Astrocyte of the cerebellum (primary cell): ENCODE measurements around the gene NOS2.
"Not testable (repeated sequence)": the region's sequence is repeated elsewhere in the genome, so short reads cannot be mapped to it uniquely, and the experiment has no call there.

ENCODE experiments used
- DNase-seq: peaks from one replicate; pipeline ENCODE4 v3.0.0-alpha.2; 2011; ENCODE audit warnings: low read depth
- H3K4me3 ChIP-seq: 2 replicates; pipeline ENCODE4 v1.5.1; 2011; ENCODE audit warnings: mild to moderate bottlenecking, low read depth, low read length, moderate library complexity
- CTCF ChIP-seq: IDR thresholded peaks from 2 replicates; pipeline ENCODE4 v1.5.1; 2012; ENCODE audit warnings: low read length, low read depth, moderate library complexity, mild to moderate bottlenecking; ENCODE audit errors: missing control alignments
- in situ Hi-C: cut with HindIII; loops from 2 replicates; pipeline ENCODE4 v1.10.0; 2017; ENCODE audit warnings: low sequenced_read_pairs

The NOS2 gene

GRCh38 chr17:27754549-27754948 is 45.8 kb downstream of the NOS2 start:
- no peak overlapping the region for H3K4me3 ChIP-seq
- no peak for TF ChIP-seq CTCF
- in situ Hi-C loops: no loop called here
- DNase-seq: no peak

DNA sequence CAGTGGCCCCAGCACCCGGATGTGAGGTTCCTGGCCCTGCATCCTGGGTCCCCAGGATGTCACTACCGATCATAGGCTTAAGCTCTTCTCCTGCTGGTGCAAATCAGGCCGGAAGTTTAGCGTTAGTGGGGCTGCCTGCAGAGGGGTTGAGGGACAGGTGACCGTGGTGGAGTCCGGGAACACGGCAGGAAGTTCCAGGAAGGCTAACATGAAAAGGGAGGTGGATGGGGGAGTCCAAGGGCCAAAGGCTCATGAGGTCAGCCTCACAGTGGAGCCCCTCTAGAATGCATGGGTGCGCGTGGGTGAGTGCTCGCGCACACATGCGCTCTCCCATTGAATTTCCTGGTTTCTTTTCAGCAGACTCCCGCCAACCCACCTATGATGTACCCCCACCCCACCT is 46.6 kb downstream of the NOS2 start:
- DNase-seq, in situ Hi-C loops, H3K4me3 ChIP-seq: not testable (repeated sequence)

GRCh38 chr17:27752831-27753619 is 47.3 kb downstream of the NOS2 start:
- DNase-seq, H3K4me3 ChIP-seq, in situ Hi-C loops: not testable (repeated sequence)

- no peak for TF ChIP-seq CTCF
- no peak for DNase-seq
- no peak overlapping the region for H3K4me3 ChIP-seq
- in situ Hi-C loops: no loop called here
These were observed 48.5 kb downstream of the NOS2 start for GRCh38 chr17:27751622-27752490.

DNA sequence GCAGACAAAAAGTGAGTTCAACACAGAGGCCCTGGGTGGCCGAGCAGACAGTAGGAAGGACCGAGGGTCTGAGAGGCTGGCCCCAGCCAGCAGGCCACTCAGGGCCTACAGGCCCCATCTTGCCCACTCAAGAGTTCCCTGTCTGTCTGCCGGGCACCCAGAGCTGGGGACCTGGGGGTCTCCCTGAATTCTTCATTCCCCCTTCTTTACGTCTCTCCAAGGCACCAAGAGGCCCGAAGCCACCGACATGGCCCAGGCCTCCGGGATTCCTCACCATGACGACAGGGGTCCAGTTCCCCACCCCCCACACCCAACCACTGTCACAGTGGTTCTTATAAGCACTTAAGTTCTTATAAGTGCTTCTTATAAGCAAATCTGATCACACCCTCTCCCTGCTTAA is 49.2 kb downstream of the NOS2 start:
- TF ChIP-seq CTCF: no peak
- no peak overlapping the region for H3K4me3 ChIP-seq
- no peak for DNase-seq
- in situ Hi-C loops: no loop called here

GRCh38 chr17:27749562-27750150 is 50.7 kb downstream of the NOS2 start:
- DNase-seq, in situ Hi-C loops, H3K4me3 ChIP-seq: not testable (repeated sequence)

DNA sequence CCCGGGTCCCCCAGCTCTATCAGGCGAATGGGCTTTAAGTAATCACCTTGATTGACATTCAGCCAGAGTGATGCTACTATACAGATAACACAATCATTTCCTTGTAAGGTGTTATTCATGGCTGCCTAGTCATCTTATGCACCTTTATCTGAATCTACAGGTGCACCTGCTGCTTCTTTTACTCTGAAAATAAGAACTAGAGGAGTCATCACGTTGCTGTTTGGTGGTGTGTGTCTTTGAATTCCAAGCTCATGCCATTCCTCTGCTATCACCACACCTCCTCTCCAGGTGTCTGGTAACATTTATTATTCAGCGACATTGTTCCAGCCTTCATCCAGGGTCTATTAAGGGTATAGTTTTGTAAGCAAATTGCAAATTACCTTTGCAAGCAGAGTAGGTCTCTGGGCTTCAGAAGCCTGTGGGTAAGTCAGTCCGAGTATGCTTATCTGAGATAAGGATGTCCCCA is 51.9 kb downstream of the NOS2 start:
- in situ Hi-C loops: no loop called here
- no peak for TF ChIP-seq CTCF
- no peak overlapping the region for H3K4me3 ChIP-seq
- no peak for DNase-seq
